Neutrophil (primary cell): ENCODE measurements around the gene CLNK.

Experiments
- H3K27ac ChIP-seq: fragments of 200-600 bp; sonication (generic); 2 replicates; pipeline ENCODE4 v1.5.1; 2016; ENCODE audit warnings: mild to moderate bottlenecking, moderate library complexity
- H3K27me3 ChIP-seq: fragments of 200-600 bp; sonication (generic); 2 replicates; pipeline ENCODE4 v1.6.0; 2016; ENCODE audit warnings: mild to moderate bottlenecking
- H3K36me3 ChIP-seq: fragments of 200-600 bp; sonication (generic); 2 replicates; pipeline ENCODE4 v1.5.1; 2017
- H3K4me1 ChIP-seq, 2 experiments: fragments of 200-600 bp in 1 of 2; sonication (generic) in 1 of 2; 1 replicate in 1 of 2; 2 replicates in 1 of 2; pipeline versions ENCODE4 v1.5.1 to v1.6.1; 2013 to 2016; ENCODE audit warnings: low read depth in 1 of 2, low read length in 1 of 2, mild to moderate bottlenecking in 1 of 2, moderate library complexity in 1 of 2; ENCODE audit not compliant: control insufficient read depth in 1 of 2, insufficient read depth in 1 of 2
- H3K4me3 ChIP-seq, 2 experiments: fragments of 200-600 bp in 1 of 2; sonication (generic) in 1 of 2; 1 replicate in 1 of 2; 2 replicates in 1 of 2; pipeline ENCODE4 v1.5.1; 2013 to 2016; ENCODE audit warnings: low read depth in 1 of 2, low read length in 1 of 2, mild to moderate bottlenecking in 1 of 2, moderate library complexity in 1 of 2
- H3K9me3 ChIP-seq: fragments of 200-600 bp; sonication (generic); 2 replicates; pipeline ENCODE4 v1.5.1; 2016
- TF ChIP-seq, protein P1 (sequence below): fragments of 200-600 bp; sonication (generic); IDR thresholded peaks from 2 replicates; pipeline ENCODE4 v1.5.1; 2016; ENCODE audit warnings: antibody characterized with exemption

Gene CLNK

DNA sequence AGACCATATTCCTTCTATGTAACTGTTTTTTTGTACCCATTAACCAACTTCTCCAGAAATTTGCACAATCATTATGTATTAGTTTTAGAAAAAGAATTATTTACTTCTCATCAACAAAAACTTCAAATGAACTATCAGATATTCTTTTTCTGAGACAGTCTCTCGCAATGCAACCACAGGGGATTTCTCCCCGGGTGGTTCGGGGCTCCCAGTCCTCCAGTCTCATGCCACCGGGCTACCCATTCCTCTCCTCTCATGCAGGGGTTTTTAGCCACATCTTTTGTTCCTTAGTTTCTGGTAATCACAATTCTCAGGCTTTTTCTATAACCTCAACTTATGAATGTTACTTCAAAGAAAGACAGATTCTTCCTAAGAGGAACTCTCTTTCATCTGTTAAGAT is 46.6 kb upstream of the CLNK start:
- TF ChIP-seq, protein P1, sequence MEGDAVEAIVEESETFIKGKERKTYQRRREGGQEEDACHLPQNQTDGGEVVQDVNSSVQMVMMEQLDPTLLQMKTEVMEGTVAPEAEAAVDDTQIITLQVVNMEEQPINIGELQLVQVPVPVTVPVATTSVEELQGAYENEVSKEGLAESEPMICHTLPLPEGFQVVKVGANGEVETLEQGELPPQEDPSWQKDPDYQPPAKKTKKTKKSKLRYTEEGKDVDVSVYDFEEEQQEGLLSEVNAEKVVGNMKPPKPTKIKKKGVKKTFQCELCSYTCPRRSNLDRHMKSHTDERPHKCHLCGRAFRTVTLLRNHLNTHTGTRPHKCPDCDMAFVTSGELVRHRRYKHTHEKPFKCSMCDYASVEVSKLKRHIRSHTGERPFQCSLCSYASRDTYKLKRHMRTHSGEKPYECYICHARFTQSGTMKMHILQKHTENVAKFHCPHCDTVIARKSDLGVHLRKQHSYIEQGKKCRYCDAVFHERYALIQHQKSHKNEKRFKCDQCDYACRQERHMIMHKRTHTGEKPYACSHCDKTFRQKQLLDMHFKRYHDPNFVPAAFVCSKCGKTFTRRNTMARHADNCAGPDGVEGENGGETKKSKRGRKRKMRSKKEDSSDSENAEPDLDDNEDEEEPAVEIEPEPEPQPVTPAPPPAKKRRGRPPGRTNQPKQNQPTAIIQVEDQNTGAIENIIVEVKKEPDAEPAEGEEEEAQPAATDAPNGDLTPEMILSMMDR, result no peak
- no peaks in the 10 kb centered on the region for H3K27me3 ChIP-seq
- H3K36me3 ChIP-seq, result no peaks in the 10 kb centered on the region
- no peaks in the 10 kb centered on the region for H3K4me1 ChIP-seq
- H3K27ac ChIP-seq, result no peak overlapping the region
- no peaks in the 10 kb centered on the region for H3K9me3 ChIP-seq
- H3K4me3 ChIP-seq, result no peak overlapping the region

DNA sequence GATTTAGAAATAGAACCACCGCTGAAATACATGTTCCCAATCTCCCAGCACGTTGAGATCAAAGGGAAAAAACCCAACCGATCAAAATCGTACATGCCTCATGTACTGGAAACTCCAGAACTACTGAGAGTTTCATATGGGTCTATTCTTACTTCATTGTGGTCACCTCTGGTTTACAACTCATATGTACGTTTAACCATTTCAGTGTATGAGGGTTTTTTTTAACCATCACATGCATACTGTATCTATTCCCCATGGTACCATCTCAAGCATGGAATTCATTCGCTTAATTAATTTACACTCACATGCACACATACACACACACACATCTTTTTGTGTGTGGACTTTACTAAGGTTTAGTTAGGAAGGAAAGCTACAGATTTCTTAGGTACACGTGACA is 46.0 kb upstream of the CLNK start:
- H3K27ac ChIP-seq, result no peak overlapping the region
- H3K4me3 ChIP-seq, result no peak overlapping the region
- no peaks in the 10 kb centered on the region for H3K27me3 ChIP-seq
- no peaks in the 10 kb centered on the region for H3K9me3 ChIP-seq
- TF ChIP-seq, protein P1, result no peak
- no peaks in the 10 kb centered on the region for H3K4me1 ChIP-seq
- no peaks in the 10 kb centered on the region for H3K36me3 ChIP-seq

DNA sequence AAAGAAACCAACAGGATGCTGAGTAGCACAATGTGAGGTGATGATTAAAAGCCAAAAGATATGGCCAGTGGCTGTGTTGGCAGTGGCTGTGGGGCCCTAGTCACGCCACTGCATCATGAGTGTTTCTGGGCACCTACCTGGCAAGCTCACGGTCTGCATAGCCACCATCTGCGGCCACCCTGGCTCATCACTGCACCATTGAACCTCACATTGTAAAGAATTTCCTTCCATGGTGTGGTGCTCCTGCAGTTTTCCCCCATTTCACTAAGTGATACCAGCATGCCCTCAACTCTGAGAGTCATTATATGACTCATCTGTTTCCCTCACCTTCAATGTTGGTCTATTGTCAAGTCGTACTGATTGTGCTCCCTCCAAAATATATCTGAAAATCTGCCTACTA is 45.5 kb upstream of the CLNK start:
- H3K4me3 ChIP-seq, result no peak overlapping the region
- H3K36me3 ChIP-seq, result no peaks in the 10 kb centered on the region
- no peaks in the 10 kb centered on the region for H3K27me3 ChIP-seq
- TF ChIP-seq, protein P1, result no peak
- H3K9me3 ChIP-seq, result no peaks in the 10 kb centered on the region
- H3K4me1 ChIP-seq, result no peaks in the 10 kb centered on the region
- H3K27ac ChIP-seq, result no peak overlapping the region

DNA sequence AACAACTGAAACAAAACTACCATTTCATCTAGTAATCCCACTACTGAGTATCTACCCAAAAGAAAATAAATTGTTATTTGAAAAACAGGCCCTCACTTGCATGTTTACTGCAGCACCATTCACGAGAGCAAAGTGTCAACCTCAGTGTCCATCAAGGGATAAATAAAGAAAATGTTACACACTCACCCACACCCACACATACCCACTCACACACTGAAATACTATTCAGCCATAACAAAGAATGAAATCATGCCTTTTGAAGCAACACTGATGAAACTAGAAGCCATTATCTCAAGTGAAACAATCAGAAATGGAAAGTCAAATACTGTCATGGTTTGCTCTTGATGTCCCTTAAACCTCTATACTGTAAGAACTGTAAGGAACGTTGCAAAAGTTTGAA is 44.8 kb upstream of the CLNK start:
- Histone ChIP-seq H3K9me3 (no peaks in the 10 kb centered on the region), H3K27ac (no peak overlapping the region), H3K36me3 (no peaks in the 10 kb centered on the region), H3K27me3 (no peaks in the 10 kb centered on the region), H3K4me1 (no peaks in the 10 kb centered on the region), H3K4me3 (no peak overlapping the region)
- TF ChIP-seq, protein P1, result no peak

DNA sequence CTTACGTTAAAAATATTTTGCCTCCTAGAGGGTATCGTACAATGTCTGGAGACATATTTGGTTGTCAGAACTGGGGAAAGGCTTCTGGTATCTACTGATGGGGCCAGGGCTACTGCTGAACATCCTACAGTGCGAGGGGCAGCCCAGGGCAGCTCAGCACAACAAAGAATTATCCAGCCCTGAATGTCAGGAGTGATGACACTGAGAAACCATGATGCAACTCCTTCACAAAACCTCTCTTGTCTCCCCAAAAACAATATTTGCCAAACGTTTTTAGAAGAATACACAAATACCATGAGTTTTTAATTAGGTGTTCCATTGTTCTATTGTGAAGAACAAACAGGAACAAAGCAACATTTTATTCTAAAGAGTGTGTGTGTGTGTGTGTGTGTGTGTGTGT is 43.4 kb upstream of the CLNK start:
- H3K4me1 ChIP-seq, result no peaks in the 10 kb centered on the region
- no peaks in the 10 kb centered on the region for H3K27me3 ChIP-seq
- H3K36me3 ChIP-seq, result no peaks in the 10 kb centered on the region
- H3K27ac ChIP-seq, result no peak overlapping the region
- TF ChIP-seq, protein P1, result no peak
- no peak overlapping the region for H3K4me3 ChIP-seq
- H3K9me3 ChIP-seq, result no peaks in the 10 kb centered on the region
